GM19395 (cell line): ENCODE data around the gene XRN1.
A peak's percentile ranks its signal among the peaks of the same experiment; 100 is the strongest.
"Not testable (repeated sequence)": the region's sequence is repeated elsewhere in the genome, so short reads cannot be mapped to it uniquely, and the experiment has no call there.

Experiments
- ATAC-seq: cut with Tn5 transposase; IDR thresholded peaks from one replicate; pipeline ENCODE4 v1.9.1; 2021; ENCODE audit warnings: mild to moderate bottlenecking, moderate library complexity; ENCODE audit not compliant: unreplicated experiment

Gene XRN1, protein sequence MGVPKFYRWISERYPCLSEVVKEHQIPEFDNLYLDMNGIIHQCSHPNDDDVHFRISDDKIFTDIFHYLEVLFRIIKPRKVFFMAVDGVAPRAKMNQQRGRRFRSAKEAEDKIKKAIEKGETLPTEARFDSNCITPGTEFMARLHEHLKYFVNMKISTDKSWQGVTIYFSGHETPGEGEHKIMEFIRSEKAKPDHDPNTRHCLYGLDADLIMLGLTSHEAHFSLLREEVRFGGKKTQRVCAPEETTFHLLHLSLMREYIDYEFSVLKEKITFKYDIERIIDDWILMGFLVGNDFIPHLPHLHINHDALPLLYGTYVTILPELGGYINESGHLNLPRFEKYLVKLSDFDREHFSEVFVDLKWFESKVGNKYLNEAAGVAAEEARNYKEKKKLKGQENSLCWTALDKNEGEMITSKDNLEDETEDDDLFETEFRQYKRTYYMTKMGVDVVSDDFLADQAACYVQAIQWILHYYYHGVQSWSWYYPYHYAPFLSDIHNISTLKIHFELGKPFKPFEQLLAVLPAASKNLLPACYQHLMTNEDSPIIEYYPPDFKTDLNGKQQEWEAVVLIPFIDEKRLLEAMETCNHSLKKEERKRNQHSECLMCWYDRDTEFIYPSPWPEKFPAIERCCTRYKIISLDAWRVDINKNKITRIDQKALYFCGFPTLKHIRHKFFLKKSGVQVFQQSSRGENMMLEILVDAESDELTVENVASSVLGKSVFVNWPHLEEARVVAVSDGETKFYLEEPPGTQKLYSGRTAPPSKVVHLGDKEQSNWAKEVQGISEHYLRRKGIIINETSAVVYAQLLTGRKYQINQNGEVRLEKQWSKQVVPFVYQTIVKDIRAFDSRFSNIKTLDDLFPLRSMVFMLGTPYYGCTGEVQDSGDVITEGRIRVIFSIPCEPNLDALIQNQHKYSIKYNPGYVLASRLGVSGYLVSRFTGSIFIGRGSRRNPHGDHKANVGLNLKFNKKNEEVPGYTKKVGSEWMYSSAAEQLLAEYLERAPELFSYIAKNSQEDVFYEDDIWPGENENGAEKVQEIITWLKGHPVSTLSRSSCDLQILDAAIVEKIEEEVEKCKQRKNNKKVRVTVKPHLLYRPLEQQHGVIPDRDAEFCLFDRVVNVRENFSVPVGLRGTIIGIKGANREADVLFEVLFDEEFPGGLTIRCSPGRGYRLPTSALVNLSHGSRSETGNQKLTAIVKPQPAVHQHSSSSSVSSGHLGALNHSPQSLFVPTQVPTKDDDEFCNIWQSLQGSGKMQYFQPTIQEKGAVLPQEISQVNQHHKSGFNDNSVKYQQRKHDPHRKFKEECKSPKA (N-terminal part only)

DNA sequence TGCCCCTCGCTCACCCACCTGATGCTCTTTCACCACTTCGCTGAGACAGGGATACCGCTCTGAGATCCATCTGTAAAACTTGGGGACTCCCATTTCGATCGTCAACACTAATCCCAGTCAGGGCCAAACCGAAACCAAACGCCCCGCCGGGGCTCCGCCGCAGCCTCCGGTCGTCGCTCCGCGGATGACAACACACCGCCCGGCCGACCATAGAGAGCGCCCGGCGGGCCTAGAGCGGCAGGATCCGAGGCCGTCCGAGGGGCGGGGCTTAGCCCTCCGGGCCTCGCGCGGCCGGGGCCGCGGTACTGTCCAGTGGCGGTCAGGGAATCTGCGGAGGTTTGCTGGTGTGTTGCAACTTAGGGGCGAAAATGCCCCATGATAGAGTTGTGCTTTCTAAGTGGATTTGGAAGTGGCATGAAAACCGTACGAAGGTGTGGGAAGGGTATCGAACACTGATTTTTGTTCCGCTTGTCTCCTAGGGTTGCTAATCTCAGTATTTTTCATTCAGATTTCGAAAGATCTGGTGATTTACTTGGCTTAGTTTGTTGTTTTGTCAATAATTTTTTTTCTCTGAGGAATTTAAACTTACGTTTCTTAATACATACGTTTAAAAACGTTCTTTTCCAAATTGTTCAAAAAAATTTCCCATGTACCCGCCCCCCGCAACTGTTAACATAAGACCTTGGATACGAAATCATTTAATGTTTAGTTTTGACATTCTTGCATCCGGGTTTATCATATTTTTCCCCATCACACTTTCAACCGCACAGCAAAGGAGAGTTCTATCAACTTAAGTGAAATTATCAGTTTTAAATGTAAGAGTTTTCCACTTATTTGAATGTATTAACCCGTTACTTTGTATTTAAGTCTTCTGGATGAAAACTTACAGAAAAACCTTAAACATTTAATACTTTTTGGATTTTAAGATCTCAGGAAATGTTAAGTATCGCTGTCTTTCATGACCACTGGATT is at the start of gene XRN1:
XRN1 (minus strand) TSS at position 186 of the 972 bp plus-strand sequence; CDS start at position 93, 93 bp downstream.
- ATAC-seq, result peak; percentile 76

DNA sequence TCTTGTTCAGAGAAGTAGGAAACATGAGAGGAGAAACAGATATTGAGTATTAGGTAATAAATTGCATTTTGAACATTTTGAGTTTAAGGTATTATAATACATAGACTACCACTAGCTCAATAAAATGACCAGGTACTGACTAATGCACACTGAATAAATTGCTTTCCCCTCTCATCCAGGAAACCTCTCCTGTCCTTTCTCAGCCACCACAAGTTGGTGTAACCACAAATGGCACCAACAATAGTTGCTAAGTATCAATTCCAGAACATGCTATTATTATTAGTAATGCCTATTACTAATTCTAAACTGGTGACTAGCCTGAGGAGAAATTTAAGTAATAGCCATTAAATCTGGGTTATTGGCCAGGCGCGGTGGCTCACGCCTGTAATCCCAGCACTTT is 47.3 kb upstream of the XRN1 start:
- no peak for ATAC-seq

DNA sequence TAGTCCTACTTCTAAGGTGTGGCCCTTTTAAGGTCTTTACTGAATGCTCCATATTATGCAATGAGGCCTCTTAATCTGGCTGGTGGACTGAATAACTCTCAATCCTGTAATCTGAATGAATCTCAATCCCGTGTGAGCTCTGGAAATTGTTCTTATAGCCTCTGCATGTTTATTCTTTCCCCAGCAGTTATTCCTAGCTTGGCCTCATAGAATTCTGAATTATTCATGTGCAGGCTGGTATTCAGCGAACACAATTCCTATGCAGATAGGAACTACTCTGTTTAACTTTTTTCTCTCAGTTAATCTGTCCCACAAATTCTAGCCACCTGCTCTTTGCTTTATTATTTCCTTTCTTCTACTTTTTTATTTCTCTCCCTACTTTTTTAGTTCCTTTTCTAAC is 44.3 kb upstream of the XRN1 start:
- ATAC-seq, result no peak

DNA sequence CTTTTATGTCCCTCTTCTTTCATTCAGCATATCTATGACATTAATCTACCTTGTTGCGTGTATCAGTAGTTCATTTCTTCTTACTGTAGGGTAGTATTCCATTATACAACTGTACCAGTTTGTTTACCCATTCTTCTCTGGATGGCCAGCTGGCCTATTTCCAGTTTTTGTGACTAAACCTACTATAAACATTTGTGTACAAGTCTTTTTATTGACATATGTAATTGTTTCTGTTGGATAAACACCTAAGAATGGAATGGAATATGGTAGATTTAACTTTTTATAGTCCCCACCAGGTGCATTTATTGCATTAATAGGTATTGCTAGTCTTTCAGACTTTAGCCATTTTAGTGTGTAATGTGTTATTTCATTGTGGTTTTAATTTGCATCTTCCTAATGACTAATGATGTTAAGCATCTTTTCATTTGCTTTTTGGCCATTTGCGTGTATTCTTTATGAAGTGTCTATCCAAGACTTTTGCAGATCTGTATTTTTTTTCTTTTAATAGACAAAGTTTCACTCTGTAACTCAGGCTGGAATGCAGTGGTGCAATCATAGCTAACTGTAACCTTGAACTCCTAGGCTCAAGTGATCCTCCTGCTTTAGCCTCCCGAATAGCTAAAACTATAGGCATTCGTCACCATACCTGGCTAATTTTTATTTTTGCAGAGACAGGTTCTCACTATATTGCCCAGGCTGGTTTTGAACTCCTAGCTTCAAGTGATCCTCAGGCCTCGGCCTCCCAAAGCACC is 41.9 kb upstream of the XRN1 start:
- no peak for ATAC-seq

DNA sequence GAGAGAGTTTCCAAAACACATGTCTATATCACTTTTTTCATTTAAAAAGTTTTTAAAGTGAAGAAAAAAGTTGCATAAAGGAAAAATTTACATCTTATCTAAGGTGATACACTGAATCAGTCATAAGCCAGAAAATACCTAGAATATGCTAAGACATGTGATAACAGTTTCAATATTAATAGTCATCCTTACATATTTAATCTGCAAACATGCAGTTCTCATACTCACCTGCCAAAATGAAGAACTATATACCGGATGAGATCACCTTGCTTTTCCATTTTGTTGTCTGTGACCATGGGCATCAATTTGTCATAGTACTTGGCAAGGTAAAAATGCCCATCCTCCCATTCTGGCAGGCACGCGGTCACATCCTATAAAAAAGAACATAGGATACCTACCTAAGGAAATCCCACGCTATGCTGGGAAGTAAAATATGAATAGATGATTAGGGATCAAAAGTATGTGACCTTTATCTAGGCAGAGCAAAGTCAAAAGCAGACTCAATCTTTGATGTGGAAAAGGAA is 37.1 kb upstream of the XRN1 start:
- no peak for ATAC-seq

DNA sequence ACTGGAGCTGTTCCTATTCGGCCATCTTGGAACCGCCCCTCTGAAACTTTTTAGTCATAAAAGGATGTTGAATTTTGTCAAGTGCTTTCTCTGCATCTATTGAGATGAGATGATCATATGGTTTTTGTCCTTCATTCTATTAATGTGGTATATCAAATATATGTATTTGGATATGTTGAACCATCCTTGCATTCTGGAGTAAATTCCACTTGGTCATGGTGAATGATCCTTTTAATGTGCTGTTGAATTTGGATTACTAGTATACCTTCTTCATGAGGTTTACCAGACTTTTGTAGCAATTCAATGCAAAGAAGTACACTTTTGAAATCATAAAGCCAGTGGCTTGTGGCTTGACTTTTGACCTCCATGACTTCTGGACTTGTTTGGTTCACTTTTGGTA is 33.4 kb upstream of the XRN1 start:
- ATAC-seq, result no peak

DNA sequence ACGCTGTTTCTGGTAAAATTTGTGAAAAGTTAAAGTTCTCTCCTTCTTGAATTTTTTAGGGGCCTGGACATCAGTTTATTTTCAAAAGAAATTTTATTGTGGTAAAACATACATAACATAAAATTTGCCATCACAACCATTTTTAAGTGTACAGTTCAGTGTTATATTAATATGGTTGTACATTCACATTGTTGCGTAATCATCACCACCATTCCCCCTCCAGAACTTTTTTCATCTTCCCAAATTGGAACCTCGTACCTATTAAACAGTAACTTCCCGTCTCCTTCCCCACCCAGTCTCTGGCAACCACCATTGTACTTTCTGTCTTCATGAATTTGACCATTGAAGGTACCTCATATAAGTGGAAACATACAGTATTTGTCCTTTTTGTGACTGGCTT is 23.0 kb upstream of the XRN1 start:
- no peak for ATAC-seq

DNA sequence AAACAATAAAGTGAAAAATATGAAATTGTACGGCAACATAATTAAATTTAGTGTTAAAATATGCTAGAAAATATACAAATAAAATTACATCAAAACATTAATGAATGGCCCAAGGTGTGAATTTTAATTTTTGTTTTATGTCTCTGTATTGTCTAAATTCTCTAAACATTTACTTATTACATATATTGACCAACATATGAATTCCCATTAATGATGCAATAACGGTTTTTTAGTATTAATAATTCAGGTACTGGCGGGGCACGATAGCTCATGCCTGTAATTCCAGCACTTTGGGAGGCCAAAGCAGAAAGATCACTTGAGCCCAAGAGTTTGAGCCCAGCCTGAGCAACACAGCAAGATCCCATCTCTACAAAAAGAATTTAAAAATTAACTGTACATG is 20.6 kb upstream of the XRN1 start:
- ATAC-seq, result no peak

DNA sequence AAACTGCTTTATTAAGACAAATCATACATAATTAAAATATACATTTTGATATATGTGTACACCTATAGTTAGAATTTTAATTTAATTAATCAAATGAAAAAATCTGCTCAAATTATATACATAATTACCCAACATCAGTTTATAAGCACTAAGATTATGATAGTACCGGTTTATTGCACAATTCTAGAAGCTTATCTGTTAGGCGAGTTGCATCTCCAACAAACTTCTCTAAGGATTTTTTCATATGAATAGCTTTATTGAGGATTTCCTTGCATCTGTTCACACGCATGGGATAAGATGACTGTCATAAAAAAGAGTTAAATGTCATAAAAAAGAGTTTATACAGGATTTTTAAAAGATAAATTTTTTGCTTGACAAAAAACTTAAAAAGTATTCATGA is 19.9 kb upstream of the XRN1 start:
- ATAC-seq, result no peak

DNA sequence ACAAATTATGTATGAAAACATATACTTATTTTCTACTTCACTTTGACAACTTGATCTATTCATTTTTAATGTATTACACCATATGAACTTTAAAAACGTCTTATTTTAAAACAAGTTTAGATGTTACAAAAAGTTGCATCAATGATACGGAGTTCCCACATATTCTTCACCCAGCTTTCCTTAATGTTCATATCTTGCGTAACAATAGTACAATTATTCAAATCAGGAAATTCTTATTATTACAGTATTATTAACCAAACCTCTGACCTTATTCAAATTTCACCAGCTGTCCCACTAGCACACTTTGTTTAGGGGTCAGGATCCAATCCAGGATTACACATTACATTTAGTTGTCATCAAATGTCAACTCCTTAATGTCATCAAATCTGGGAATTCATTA is 12.9 kb upstream of the XRN1 start:
- no peak for ATAC-seq

DNA sequence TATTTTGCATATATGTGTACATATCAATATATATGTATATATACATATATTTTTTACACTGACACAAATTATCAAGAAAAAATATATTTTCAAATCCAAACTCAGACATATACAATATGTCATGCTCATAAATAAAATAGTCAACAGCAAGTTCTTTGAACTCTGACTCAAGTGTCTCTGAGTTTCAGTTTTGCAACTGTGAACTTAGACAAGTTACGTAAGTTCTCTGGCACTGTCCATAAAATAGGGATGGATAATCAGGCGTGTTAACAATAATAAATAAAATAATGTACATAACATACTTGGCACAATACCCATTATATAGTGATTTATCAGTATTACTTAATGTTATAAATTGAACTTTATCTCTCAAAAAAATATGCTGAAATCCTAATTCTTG is 12.1 kb upstream of the XRN1 start:
- ATAC-seq, result no peak

DNA sequence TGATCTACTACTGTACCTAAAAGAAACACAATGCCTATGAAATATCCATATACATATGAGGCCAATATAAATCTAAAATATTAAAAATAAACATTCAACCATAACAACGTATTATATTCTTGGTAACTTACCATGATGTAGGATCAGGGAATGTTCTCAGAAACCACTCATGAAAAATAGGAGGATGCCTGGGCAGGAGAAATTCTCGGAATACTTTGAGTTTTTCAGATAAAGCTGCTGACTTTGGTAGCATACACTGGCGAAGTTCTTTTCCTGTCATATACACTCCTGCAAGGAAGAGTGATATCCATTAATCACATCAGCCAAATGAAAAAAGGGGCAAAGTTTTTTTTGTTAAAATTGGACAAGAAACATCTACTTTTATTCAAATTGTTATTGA is 11.3 kb upstream of the XRN1 start:
- ATAC-seq, result no peak

DNA sequence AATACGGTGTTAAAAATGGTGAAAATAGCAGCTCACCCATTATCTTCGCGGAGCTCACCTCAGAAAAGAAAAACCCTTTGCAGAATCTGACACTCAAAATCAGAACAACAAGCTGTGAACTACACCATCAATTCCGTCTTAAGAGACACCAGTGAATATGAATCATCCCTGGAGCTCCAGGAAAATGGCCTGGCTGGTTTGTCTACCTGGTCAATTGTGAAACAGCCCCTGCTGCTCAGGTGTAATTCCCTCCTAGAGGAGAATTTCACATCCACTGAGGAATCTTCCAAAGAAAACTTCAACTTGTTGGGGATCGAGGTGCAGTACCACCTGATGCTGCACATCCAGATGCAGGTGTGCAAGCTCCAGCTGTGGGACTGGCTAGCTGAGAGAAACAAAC is 3.0 kb upstream of the XRN1 start:
- ATAC-seq, result no peak

DNA sequence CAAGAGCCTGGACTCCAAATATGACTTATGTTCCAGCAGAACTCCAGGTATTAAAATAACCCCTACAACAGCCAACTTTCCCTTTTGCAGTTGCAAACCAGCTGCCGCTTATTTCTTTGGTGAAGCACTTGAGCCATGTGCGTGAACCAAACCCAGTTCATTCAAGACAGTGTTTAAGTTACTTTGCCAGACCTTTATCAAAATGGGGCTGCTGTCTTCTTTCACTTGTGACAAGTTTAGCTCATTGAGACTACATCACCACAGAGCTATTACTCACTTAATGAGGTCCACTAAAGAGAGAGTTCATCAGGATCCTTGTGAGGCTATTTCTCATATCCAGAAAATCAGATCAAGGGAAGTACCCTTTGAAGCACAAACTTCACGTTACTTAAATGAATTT is 2.4 kb upstream of the XRN1 start:
- ATAC-seq, result no peak

DNA sequence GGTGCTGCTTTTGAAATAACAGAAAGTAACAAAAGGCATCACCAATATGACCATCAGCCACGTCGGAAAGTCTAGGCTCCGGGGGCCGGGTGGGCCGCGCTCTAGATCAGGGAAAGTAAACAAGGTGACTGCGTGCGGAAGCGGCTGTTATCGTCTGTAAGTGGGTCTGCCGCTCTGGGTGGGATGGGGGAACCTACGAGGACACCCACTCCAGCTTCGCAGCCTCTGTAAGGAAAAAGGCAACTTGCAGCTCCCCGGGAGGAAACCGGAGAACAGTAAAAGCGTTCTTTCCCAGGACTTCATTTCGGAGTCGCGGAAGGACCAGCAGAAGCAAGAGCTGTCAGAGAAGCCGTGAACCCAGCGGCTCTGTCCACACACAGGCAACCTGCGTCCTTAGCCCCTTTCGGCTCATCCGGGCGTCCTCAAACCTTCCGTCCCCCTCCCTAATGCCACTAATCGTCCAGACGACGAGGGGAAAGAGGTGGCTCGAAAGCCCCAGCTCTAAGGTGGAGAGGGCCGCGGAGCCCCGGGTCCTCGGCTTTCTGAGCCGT is 461 bp downstream of the XRN1 start:
- peak; percentile 35 for ATAC-seq

DNA sequence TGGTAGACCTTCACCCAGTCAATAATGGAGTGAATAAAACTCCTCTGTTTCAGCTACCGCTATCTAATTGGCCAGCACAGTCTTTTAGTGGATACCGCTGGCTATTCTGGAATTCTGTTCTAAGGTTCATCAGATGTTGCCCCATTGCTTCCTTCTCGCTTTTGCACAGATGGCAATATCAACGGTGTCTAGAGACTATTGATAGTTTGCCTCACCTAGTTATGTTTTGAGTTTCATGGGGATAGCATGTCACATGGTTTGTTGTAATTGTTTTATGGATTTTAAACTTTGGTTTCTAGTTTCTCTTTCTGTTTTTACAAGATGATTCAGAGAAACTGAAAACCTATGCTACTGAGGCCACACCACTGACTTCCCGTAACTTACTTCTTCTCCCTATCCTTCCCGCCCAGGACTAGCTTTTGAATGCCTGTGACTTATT is 2.0 kb downstream of the XRN1 start:
- peak; percentile 72 for ATAC-seq

DNA sequence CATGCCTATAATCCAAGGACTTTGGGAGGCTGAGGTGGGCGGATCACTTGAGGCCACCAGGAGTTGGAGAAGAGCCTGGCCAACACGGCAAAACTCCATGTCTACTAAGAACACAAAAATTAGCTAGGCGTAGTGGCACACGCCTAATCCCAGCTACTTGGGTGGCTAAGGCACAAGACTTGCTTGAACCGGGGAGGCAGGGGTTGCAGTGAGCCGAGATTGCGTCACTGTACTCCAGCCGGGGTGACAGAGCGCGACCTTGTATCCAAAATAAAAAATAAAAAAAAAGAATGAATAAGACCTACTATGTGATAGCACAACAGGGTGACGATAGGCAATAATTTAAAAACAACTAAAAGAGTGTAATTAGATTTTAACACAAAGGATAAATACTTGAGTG is 3.5 kb downstream of the XRN1 start:
- no peak for ATAC-seq

DNA sequence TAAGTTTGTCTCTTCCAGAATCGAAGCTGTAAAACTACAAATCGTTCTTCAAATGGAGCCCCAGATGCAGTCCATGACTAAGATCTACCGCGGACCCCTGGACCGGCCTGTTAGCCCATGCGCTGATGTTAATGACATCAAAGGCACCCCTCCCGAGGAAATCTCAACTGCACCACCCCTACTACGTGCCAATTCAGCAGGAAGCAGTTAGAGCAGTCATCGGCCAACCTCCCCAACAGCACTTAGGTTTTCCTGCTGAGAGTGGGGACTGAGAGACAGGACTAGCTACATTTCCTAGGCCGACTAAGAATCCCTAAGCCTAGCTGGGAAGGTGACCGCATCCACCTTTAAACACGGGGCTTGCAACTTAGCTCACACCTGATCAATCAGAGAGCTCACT is 4.8 kb downstream of the XRN1 start:
- ATAC-seq, result not testable (repeated sequence)
